BLaER1 treated with 17β-estradiol and CSF1 and Interleukin-3, amounts not matched to agents 10 nM and 100 nM (cell line): Measurements from ENCODE around the gene ZNF8.
A peak's percentile ranks its signal among the peaks of the same experiment; 100 is the strongest.

Experiments used
- H3K27ac ChIP-seq, 11 experiments: shearing (Covaris generic); formaldehyde crosslinking; 2 replicates each; pipeline ENCODE4 v1.8.1; 2022
- H3K27me3 ChIP-seq, 11 experiments: shearing (Covaris generic); formaldehyde crosslinking; 2 replicates each; pipeline ENCODE4 v1.8.1; 2022
- H3K36me3 ChIP-seq, 11 experiments: shearing (Covaris generic); formaldehyde crosslinking; 2 replicates each; pipeline ENCODE4 v1.8.1; 2022
- H3K4me1 ChIP-seq, 10 experiments: shearing (Covaris generic); formaldehyde crosslinking; 2 replicates each; pipeline ENCODE4 v1.8.1; 2022
- H3K4me2 ChIP-seq, 11 experiments: shearing (Covaris generic); formaldehyde crosslinking; 2 replicates each; pipeline ENCODE4 v1.8.1; 2022
- H3K4me3 ChIP-seq, 10 experiments: shearing (Covaris generic); formaldehyde crosslinking; 2 replicates each; pipeline ENCODE4 v1.8.1; 2022
- H3K9ac ChIP-seq, 11 experiments: shearing (Covaris generic); formaldehyde crosslinking; 2 replicates each; pipeline ENCODE4 v1.8.1; 2022
- H3K9me3 ChIP-seq, 11 experiments: shearing (Covaris generic); formaldehyde crosslinking; replicated peaks in 1 of 11; 2 replicates each; pipeline ENCODE4 v1.8.1; 2022
- H4K20me1 ChIP-seq, 11 experiments: shearing (Covaris generic); formaldehyde crosslinking; 2 replicates each; pipeline ENCODE4 v1.8.1; 2022
- Cebpa-rat ChIP-seq, 11 experiments: shearing (Covaris generic); IDR thresholded peaks; 2 replicates each; pipeline ENCODE4 v1.8.1; 2022

Gene ZNF8

GRCh38 chr19:58279042-58279924 is 528 bp downstream of the ZNF8 start:
- Histone ChIP-seq H3K36me3 (peaks cover 64 to 79% (median 74%) of the 10 kb centered on the region in 11 experiments), H3K27ac (peak overlapping the region; percentile 89 to 97 (median 93)), H4K20me1 (peaks cover 0 to 30% (median 0%) of the 10 kb centered on the region in 11 experiments; a peak in 6 of 22 replicates)

GRCh38 chr19:58279925-58280316 is 1.2 kb downstream of the ZNF8 start:
- H3K4me1 ChIP-seq, result peaks cover 18 to 35% (median 27%) of the 10 kb centered on the region in 10 experiments
- H3K36me3 ChIP-seq, result peaks cover 64 to 79% (median 74%) of the 10 kb centered on the region in 11 experiments
- peak overlapping the region; percentile 88 to 100 (median 95) for H3K4me2 ChIP-seq
- peaks cover 75 to 88% (median 81%) of the 10 kb centered on the region in 11 experiments for H3K9me3 ChIP-seq
- peak overlapping the region in 9 of 11 experiments; percentile 88 to 99 (median 95); a peak in 17 of 22 replicates for H3K9ac ChIP-seq
- TF ChIP-seq Cebpa-rat (IDR thresholded peaks at IDR 0.05), result no peak
- no peaks in the 10 kb centered on the region for H3K27me3 ChIP-seq
- H4K20me1 ChIP-seq, result peaks cover 0 to 37% (median 0%) of the 10 kb centered on the region in 11 experiments; a peak in 7 of 22 replicates
- H3K27ac ChIP-seq, result peak overlapping the region in 2 of 11 experiments; percentile 89 to 93; a peak in 4 of 22 replicates
- peak overlapping the region; percentile 77 to 99 (median 90) for H3K4me3 ChIP-seq

More at GRCh38 chr19:58279042-58279924, 528 bp downstream of the ZNF8 start:
- no peak for TF ChIP-seq Cebpa-rat (IDR thresholded peaks at IDR 0.05)
- Histone ChIP-seq H3K4me1 (peaks cover 18 to 35% (median 27%) of the 10 kb centered on the region in 10 experiments), H3K9ac (peak overlapping the region; percentile 88 to 99 (median 95)), H3K9me3 (peaks cover 75 to 88% (median 81%) of the 10 kb centered on the region in 11 experiments), H3K4me3 (peak overlapping the region; percentile 77 to 99 (median 90)), H3K4me2 (peak overlapping the region; percentile 88 to 100 (median 95)), H3K27me3 (no peaks in the 10 kb centered on the region)

GRCh38 chr19:58284199-58284598 is 5.4 kb downstream of the ZNF8 start:
- H3K4me3 ChIP-seq, result no peak overlapping the region
- H3K4me1 ChIP-seq, result peaks cover 10 to 19% (median 14%) of the 10 kb centered on the region in 10 experiments; a peak in 19 of 20 replicates
- no peaks in the 10 kb centered on the region for H3K27me3 ChIP-seq
- H3K9me3 ChIP-seq, result peaks cover 94 to 100% (median 98%) of the 10 kb centered on the region in 11 experiments
- H3K4me2 ChIP-seq, result no peak overlapping the region
- no peak overlapping the region for H3K27ac ChIP-seq
- no peak for TF ChIP-seq Cebpa-rat (IDR thresholded peaks at IDR 0.05)
- no peak overlapping the region for H3K9ac ChIP-seq
- peaks cover 87 to 97% (median 94%) of the 10 kb centered on the region in 11 experiments for H3K36me3 ChIP-seq
- H4K20me1 ChIP-seq, result peaks cover 0 to 50% (median 0%) of the 10 kb centered on the region in 11 experiments; a peak in 9 of 22 replicates

GRCh38 chr19:58291943-58292342 is 13.2 kb downstream of the ZNF8 start:
- TF ChIP-seq Cebpa-rat (IDR thresholded peaks at IDR 0.05), result no peak
- H3K9ac ChIP-seq, result no peak overlapping the region
- no peaks in the 10 kb centered on the region for H3K27me3 ChIP-seq
- peak overlapping the region in 5 of 10 experiments; percentile 3 to 31 (median 11); a peak in 2 of 20 replicates for H3K4me3 ChIP-seq
- H3K4me1 ChIP-seq, result no peaks in the 10 kb centered on the region; a peak in 2 of 20 replicates
- peaks cover 0 to 13% (median 0%) of the 10 kb centered on the region in 11 experiments; a peak in 6 of 22 replicates for H4K20me1 ChIP-seq
- no peak overlapping the region for H3K27ac ChIP-seq
- H3K4me2 ChIP-seq, result no peak overlapping the region
- peaks cover 100% of the 10 kb centered on the region in 11 experiments for H3K36me3 ChIP-seq
- peaks cover 100% of the 10 kb centered on the region in 11 experiments for H3K9me3 ChIP-seq

GRCh38 chr19:58294743-58295374 is 16.1 kb downstream of the ZNF8 start:
- peaks cover 78 to 99% (median 91%) of the 10 kb centered on the region in 11 experiments for H3K9me3 ChIP-seq
- peaks cover 92 to 100% (median 99%) of the 10 kb centered on the region in 11 experiments for H3K36me3 ChIP-seq
- H3K4me1 ChIP-seq, result no peaks in the 10 kb centered on the region; a peak in 2 of 20 replicates

GRCh38 chr19:58296104-58296503 is 17.3 kb downstream of the ZNF8 start:
- TF ChIP-seq Cebpa-rat (IDR thresholded peaks at IDR 0.05), result no peak
- Histone ChIP-seq H3K4me1 (no peaks in the 10 kb centered on the region; a peak in 2 of 20 replicates), H3K9me3 (peaks cover 66 to 97% (median 79%) of the 10 kb centered on the region in 11 experiments), H3K27me3 (no peaks in the 10 kb centered on the region), H3K27ac (no peak overlapping the region), H3K4me3 (0 out of 20 replicates have a peak overlapping the region, but pooled peaks of 1 of the 10 experiments have one; percentile 4), H3K4me2 (no peak overlapping the region), H3K36me3 (peaks cover 92 to 100% (median 99%) of the 10 kb centered on the region in 11 experiments), H3K9ac (no peak overlapping the region; a peak in 1 of 22 replicates), H4K20me1 (peaks cover 0 to 49% (median 32%) of the 10 kb centered on the region in 11 experiments; a peak in 14 of 22 replicates)

More at GRCh38 chr19:58294743-58295374, 16.1 kb downstream of the ZNF8 start:
- no peak overlapping the region for H3K27ac ChIP-seq
- H3K9ac ChIP-seq, result no peak overlapping the region
- H4K20me1 ChIP-seq, result peaks cover 0 to 36% (median 20%) of the 10 kb centered on the region in 11 experiments; a peak in 10 of 22 replicates
- no peaks in the 10 kb centered on the region for H3K27me3 ChIP-seq
- H3K4me2 ChIP-seq, result no peak overlapping the region
- TF ChIP-seq Cebpa-rat (IDR thresholded peaks at IDR 0.05), result no peak
- peak overlapping the region in 9 of 10 experiments; percentile 3 to 47 (median 29); a peak in 9 of 20 replicates for H3K4me3 ChIP-seq

- Histone ChIP-seq H4K20me1 (peaks cover 0 to 87% (median 45%) of the 10 kb centered on the region in 11 experiments; a peak in 14 of 22 replicates), H3K4me3 (no peak overlapping the region), H3K9me3 (peaks cover 21 to 57% (median 34%) of the 10 kb centered on the region in 11 experiments), H3K27ac (no peak overlapping the region), H3K36me3 (peaks cover 52 to 82% (median 77%) of the 10 kb centered on the region in 11 experiments), H3K9ac (no peak overlapping the region), H3K27me3 (no peaks in the 10 kb centered on the region), H3K4me2 (no peak overlapping the region), H3K4me1 (peaks cover 4 to 10% (median 9%) of the 10 kb centered on the region in 10 experiments; a peak in 19 of 20 replicates)
- no peak for TF ChIP-seq Cebpa-rat (IDR thresholded peaks at IDR 0.05)
Measured at GRCh38 chr19:58300620-58301019, 21.9 kb downstream of the ZNF8 start.

GRCh38 chr19:58304255-58304654 is 25.5 kb downstream of the ZNF8 start:
- H3K27me3 ChIP-seq, result no peaks in the 10 kb centered on the region
- H3K4me1 ChIP-seq, result peaks cover 18 to 30% (median 23%) of the 10 kb centered on the region in 10 experiments
- peak overlapping the region in 1 of 10 experiments; percentile 96; a peak in 1 of 20 replicates for H3K4me3 ChIP-seq
- peak overlapping the region in 1 of 11 experiments; percentile 92; a peak in 1 of 22 replicates for H3K9ac ChIP-seq
- peak overlapping the region; percentile 60 to 96 (median 84); a peak in 20 of 22 replicates for H3K4me2 ChIP-seq
- TF ChIP-seq Cebpa-rat (IDR thresholded peaks at IDR 0.05), result no peak
- 0 out of 22 replicates have a peak overlapping the region, but pooled peaks of 1 of the 11 experiments have one; percentile 89 for H3K27ac ChIP-seq
- H3K9me3 ChIP-seq, result peaks cover 0 to 23% (median 0%) of the 10 kb centered on the region in 11 experiments; a peak in 6 of 22 replicates
- peaks cover 50 to 78% (median 69%) of the 10 kb centered on the region in 11 experiments for H3K36me3 ChIP-seq
- peaks cover 0 to 90% (median 50%) of the 10 kb centered on the region in 11 experiments; a peak in 16 of 22 replicates for H4K20me1 ChIP-seq
